HepG2 (cell line): ENCODE results near the gene MEA1. TPM values are rescaled to one million over a fixed set of nuclear protein-coding genes. Genes with fewer than 3 reads are reported as not detected.
A peak's percentile ranks its signal among the peaks of the same experiment; 100 is the strongest.

Experiments
- AGO2 ChIP-seq: fragments of 200-400 bp; formaldehyde crosslinking; optimal IDR thresholded peaks from 2 replicates; pipeline ENCODE3; 2017; ENCODE audit warnings: mild to moderate bottlenecking, low read depth, low read length, moderate library complexity
- ATRX ChIP-seq: sonication (generic); formaldehyde crosslinking; IDR thresholded peaks from 2 replicates; pipeline ENCODE4 v1.4.0; 2020; ENCODE audit warnings: missing genetic modification reagents, borderline replicate concordance
- ELF1 ChIP-seq: sonication (generic); formaldehyde crosslinking; IDR thresholded peaks from 2 replicates; pipeline ENCODE4 v1.4.0; 2020; ENCODE audit warnings: missing genetic modification reagents
- GMEB1 ChIP-seq: sonication (generic); formaldehyde crosslinking; IDR thresholded peaks from 2 replicates; pipeline ENCODE4 v1.5.1; 2020; ENCODE audit warnings: missing genetic modification reagents, mild to moderate bottlenecking, borderline replicate concordance
- KDM3A ChIP-seq: IDR thresholded peaks from 2 replicates; pipeline ENCODE4 v1.6.1; 2018; ENCODE audit warnings: low read depth, missing compliant biosample characterization
- MIXL1 ChIP-seq: IDR thresholded peaks from 2 replicates; pipeline ENCODE4 v1.6.1; 2016
- PAX8 ChIP-seq: sonication (generic); formaldehyde crosslinking; IDR thresholded peaks from 2 replicates; pipeline ENCODE4 v1.8.0; 2022; ENCODE audit warnings: mild to moderate bottlenecking, missing genetic modification reagents, borderline replicate concordance
- PRDM4 ChIP-seq: sonication (generic); formaldehyde crosslinking; IDR thresholded peaks from 2 replicates; pipeline ENCODE4 v1.9.0; 2021; ENCODE audit warnings: missing genetic modification reagents, borderline replicate concordance
- RXRB ChIP-seq: IDR thresholded peaks from 2 replicates; pipeline ENCODE4 v1.6.1; 2016; ENCODE audit warnings: borderline replicate concordance, missing genetic modification reagents, missing compliant biosample characterization
- SNAI1 ChIP-seq: sonication (generic); formaldehyde crosslinking; IDR thresholded peaks from 2 replicates; pipeline ENCODE4 v1.5.0; 2020; ENCODE audit warnings: mild to moderate bottlenecking, missing genetic modification reagents, borderline replicate concordance
- STAT6 ChIP-seq: sonication (generic); formaldehyde crosslinking; IDR thresholded peaks from 2 replicates; pipeline ENCODE4 v1.4.0; 2020; ENCODE audit warnings: missing genetic modification reagents, mild to moderate bottlenecking, borderline replicate concordance
- ZFP90 ChIP-seq: sonication (generic); formaldehyde crosslinking; IDR thresholded peaks from 2 replicates; pipeline ENCODE4 v1.8.0; 2022; ENCODE audit warnings: missing genetic modification reagents, mild to moderate bottlenecking, inconsistent platforms, borderline replicate concordance
- ZIK1 ChIP-seq: sonication (generic); formaldehyde crosslinking; IDR thresholded peaks from 2 replicates; pipeline ENCODE4 v1.5.0; 2020; ENCODE audit warnings: mild to moderate bottlenecking, low read depth, missing genetic modification reagents, borderline replicate concordance
- ZNF235 ChIP-seq: sonication (generic); formaldehyde crosslinking; IDR thresholded peaks from 2 replicates; pipeline ENCODE4 v1.8.1; 2023; ENCODE audit warnings: mild to moderate bottlenecking, missing genetic modification reagents, borderline replicate concordance
- ZNF280D ChIP-seq: sonication (generic); formaldehyde crosslinking; IDR thresholded peaks from 2 replicates; pipeline ENCODE4 v1.5.1; 2020; ENCODE audit warnings: mild to moderate bottlenecking, missing genetic modification reagents
- ZNF326 ChIP-seq: sonication (generic); formaldehyde crosslinking; IDR thresholded peaks from 2 replicates; pipeline ENCODE4 v1.4.0; 2020; ENCODE audit warnings: missing genetic modification reagents, borderline replicate concordance
- ZNF33A ChIP-seq: sonication (generic); formaldehyde crosslinking; IDR thresholded peaks from 2 replicates; pipeline ENCODE4 v1.5.1; 2020; ENCODE audit warnings: missing genetic modification reagents, mild to moderate bottlenecking, moderate library complexity, borderline replicate concordance
- ZNF543 ChIP-seq: sonication (generic); formaldehyde crosslinking; IDR thresholded peaks from 2 replicates; pipeline ENCODE4 v1.4.0; 2020; ENCODE audit warnings: mild to moderate bottlenecking, missing genetic modification reagents
- ZNF776 ChIP-seq: sonication (generic); formaldehyde crosslinking; IDR thresholded peaks from 2 replicates; pipeline ENCODE4 v1.4.0; 2020; ENCODE audit warnings: mild to moderate bottlenecking, missing genetic modification reagents
- polyA plus RNA-seq, 8 experiments: library from polyadenylated mRNA; depleted of rRNA in 3 of 8; stranded (reverse) in 7 of 8; unstranded in 1 of 8; fragments of >200 nt; fragmentation: Illumina TruSeq in 4 of 8; extraction: Trizol in 4 of 8; gene quantifications; 2 replicates each; pipeline versions ENCODE4 v1.2.1 to v1.2.3, GENCODE V29; 2011 to 2016; ENCODE audit warnings: low read depth in 4 of 8, missing spikeins in 1 of 8, mixed read lengths in 1 of 8; ENCODE audit not compliant: insufficient read depth in 1 of 8
- total RNA-seq, 5 experiments: library from RNA; depleted of rRNA; stranded (reverse); fragments of >200 nt; fragmentation: Illumina TruSeq; extraction: Trizol; gene quantifications; 2 replicates each; pipeline ENCODE4 v1.2.3, GENCODE V29; 2016; ENCODE audit warnings: low read depth in 1 of 5

Gene MEA1
- total and polyA plus RNA-seq, 2 of the 13 experiments (the other 11 are each of a cell fraction or from before 2014, with no cell fraction given), result 75.6 to 86.2 TPM

GRCh38 chr6:43053545-43054205 is 39.9 kb upstream of the MEA1 start, which contains the start of gene CUL7 (continued):
- TF ChIP-seq ZNF776 (CRISPR knock-in tag), result peak; percentile 83; the same call in 1 of the 2 replicates
- TF ChIP-seq AGO2, result peak; percentile 100
- TF ChIP-seq ZNF235 (CRISPR knock-in tag), result no peak
- TF ChIP-seq STAT6 (CRISPR knock-in tag), result peak; percentile 85; the same call in 1 of the 2 replicates
- TF ChIP-seq ATRX, result no peak
- peak; percentile 84; the same call in 1 of the 2 replicates for TF ChIP-seq PRDM4 (CRISPR knock-in tag)
- TF ChIP-seq RXRB, result peak; percentile 63
- peak; percentile 97 for TF ChIP-seq ZNF543
- TF ChIP-seq MIXL1 (CRISPR knock-in tag), result peak; percentile 68
- peak; percentile 38; the same call in 1 of the 2 replicates for TF ChIP-seq PAX8 (CRISPR knock-in tag)
- TF ChIP-seq ZNF326 (CRISPR knock-in tag), result no peak
- no peak for TF ChIP-seq ZIK1 (CRISPR knock-in tag)
- peak; percentile 95 for TF ChIP-seq KDM3A (CRISPR knock-in tag)
- peak; percentile 88 for TF ChIP-seq GMEB1 (CRISPR knock-in tag)
- peak; percentile 84; the same call in 1 of the 2 replicates for TF ChIP-seq SNAI1 (CRISPR knock-in tag)
- TF ChIP-seq ZFP90 (CRISPR knock-in tag), result no peak; the same call in 1 of the 2 replicates
- TF ChIP-seq ZNF280D, result peak; percentile 86
- TF ChIP-seq ZNF33A (CRISPR knock-in tag), result 0 out of 2 replicates have a peak, but pooled peaks have one; percentile 72
- TF ChIP-seq ELF1 (CRISPR knock-in tag), result peak; percentile 88
